ENCODE measurements around the gene PACSIN1. TPM values are rescaled to one million over a fixed set of nuclear protein-coding genes. Genes with fewer than 3 reads are reported as not detected.

PACSIN1 gene
- total and polyA plus RNA-seq, 7 donors: 0.36 to 1.9 (median 0.68) TPM; not detected in 2

DNA sequence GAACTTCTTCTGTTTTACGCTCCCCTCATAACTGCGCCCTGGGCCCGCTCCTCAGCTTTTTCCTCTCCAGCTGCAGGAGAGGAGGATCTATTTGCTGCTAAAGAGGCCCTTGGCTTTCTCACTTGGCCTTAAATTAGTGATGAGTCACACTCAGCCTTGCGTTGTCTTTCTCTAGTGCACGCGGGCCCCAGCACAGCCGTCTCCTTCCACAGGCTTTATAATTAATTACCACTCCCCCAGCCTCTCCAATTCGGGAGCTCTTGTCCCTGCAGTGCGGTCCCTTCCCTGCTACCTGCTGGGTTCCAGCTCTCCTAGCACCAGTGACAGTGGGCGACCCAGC, 25.2 kb downstream of the PACSIN1 start:
- 49 to 71% methylated on average over 10 of the region's 10 CpGs for WGBS, 2 donors
- H3K27ac ChIP-seq: peak overlapping the region in 3 of 4 donors; percentile 6 to 60 (median 57)
- TF ChIP-seq POLR2A (IDR thresholded peaks at IDR 0.05): no peak
- no peaks in the 10 kb centered on the region for H3K9me3 ChIP-seq
- no peaks in the 10 kb centered on the region for H3K27me3 ChIP-seq
- peak overlapping the region in 3 of 4 donors; percentile 5 to 27 (median 21) for H3K4me3 ChIP-seq
- intact Hi-C loops (cut with DNase I): no loop called here
- H3K4me1 ChIP-seq: peaks cover 0 to 10% (median 4%) of the 10 kb centered on the region in 4 donors
- no peak for DNase-seq
- no peaks in the 10 kb centered on the region for H3K36me3 ChIP-seq

DNA sequence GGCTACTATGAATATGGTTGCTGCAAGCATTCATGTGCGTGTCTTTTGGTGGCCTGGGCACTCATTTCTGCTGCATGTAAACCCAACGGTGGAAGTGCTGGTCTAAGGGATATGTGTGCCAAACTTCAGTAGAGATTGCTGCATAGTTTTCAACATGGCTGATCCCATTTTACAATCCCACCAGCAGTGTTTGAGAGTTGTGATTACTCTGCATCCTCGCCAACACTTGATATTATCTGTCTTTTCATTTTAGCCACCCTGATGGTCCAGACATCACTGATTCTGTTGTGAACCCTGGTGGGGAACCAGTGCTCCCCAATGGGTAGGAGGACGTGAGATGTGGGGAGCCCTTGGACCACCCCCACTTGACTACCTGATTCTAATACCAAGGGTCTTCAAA, 27.5 kb downstream of the PACSIN1 start:
- TF ChIP-seq, protein P1, sequence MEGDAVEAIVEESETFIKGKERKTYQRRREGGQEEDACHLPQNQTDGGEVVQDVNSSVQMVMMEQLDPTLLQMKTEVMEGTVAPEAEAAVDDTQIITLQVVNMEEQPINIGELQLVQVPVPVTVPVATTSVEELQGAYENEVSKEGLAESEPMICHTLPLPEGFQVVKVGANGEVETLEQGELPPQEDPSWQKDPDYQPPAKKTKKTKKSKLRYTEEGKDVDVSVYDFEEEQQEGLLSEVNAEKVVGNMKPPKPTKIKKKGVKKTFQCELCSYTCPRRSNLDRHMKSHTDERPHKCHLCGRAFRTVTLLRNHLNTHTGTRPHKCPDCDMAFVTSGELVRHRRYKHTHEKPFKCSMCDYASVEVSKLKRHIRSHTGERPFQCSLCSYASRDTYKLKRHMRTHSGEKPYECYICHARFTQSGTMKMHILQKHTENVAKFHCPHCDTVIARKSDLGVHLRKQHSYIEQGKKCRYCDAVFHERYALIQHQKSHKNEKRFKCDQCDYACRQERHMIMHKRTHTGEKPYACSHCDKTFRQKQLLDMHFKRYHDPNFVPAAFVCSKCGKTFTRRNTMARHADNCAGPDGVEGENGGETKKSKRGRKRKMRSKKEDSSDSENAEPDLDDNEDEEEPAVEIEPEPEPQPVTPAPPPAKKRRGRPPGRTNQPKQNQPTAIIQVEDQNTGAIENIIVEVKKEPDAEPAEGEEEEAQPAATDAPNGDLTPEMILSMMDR (IDR thresholded peaks at IDR 0.05): no peak
- no peak for TF ChIP-seq EP300 (IDR thresholded peaks at IDR 0.05)
- TF ChIP-seq POLR2AphosphoS5 (IDR thresholded peaks at IDR 0.05): no peak
- TF ChIP-seq POLR2A (IDR thresholded peaks at IDR 0.05): no peak
- no peak for DNase-seq
- WGBS, 2 donors: 69 to 79% methylated on average over 4 of the region's 4 CpGs
- intact Hi-C loops (cut with DNase I): no loop called here
- H3K4me3 ChIP-seq: no peak overlapping the region
- peaks cover 0 to 10% (median 4%) of the 10 kb centered on the region in 4 donors for H3K4me1 ChIP-seq
- no peaks in the 10 kb centered on the region for H3K9me3 ChIP-seq
- H3K27ac ChIP-seq: no peak overlapping the region
- no peaks in the 10 kb centered on the region for H3K27me3 ChIP-seq
- no peaks in the 10 kb centered on the region for H3K36me3 ChIP-seq

DNA sequence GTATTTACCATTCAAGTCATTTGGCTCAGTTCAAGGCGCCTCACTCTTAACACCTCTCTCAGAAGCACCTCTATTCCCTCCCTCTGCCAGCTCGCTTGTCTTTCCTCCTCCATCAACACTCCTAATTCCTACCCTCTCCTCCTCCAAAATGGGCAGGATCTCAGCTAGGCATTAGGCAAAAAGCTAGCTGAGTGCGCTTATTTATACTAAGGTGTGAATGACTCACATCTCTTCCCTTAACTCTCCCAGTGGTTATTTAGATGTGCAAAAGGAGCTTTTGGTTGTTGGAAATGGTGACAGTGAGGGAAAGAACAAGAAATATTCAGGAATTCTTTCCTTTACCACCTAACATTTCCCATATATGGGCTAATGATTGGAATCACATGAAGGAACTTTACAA, 29.1 kb downstream of the PACSIN1 start:
- Histone ChIP-seq H3K36me3 (no peaks in the 10 kb centered on the region), H3K27ac (no peak overlapping the region), H3K4me1 (peaks cover 0 to 10% (median 4%) of the 10 kb centered on the region in 4 donors), H3K9me3 (no peaks in the 10 kb centered on the region), H3K27me3 (no peaks in the 10 kb centered on the region), H3K4me3 (no peak overlapping the region)
- TF ChIP-seq EP300 (IDR thresholded peaks at IDR 0.05) (no peak), POLR2AphosphoS5 (IDR thresholded peaks at IDR 0.05) (no peak), POLR2A (IDR thresholded peaks at IDR 0.05) (no peak)
- TF ChIP-seq, protein P1 (IDR thresholded peaks at IDR 0.05): no peak
- WGBS, 2 donors: 92 to 93% methylated on average over 3 of the region's 3 CpGs
- intact Hi-C loops (cut with DNase I): no loop called here
- no peak for DNase-seq

DNA sequence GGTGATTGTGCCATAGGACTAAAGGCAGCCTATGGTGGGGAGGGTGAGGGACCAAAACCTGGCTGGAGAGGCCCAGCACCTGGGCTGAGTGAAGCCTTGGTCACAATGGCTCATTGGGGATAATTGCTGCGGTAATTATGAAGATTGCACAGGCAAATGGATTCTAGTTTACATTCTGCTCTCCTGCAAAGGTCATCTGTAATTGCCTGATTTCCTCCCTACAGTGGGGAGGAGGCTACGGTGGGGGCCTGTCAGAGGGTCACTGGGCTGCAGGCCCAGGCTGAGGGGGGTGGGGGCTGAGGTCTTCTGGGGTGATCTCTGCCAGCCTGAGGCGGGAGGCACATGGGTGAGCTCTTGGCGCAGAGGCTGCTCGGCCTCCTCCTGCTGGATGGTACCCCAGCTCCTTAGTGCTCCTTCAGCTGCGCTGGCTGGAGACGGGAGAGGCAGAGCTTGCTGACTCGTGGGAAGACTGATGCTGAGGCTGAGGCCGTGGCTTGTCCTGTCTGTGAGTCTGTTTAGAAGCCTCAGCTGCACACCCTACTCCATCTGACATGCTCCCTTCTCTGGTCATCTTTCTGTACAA, 30.3 kb downstream of the PACSIN1 start:
- intact Hi-C loops (cut with DNase I): no loop called here
- DNase-seq: no peak

DNA sequence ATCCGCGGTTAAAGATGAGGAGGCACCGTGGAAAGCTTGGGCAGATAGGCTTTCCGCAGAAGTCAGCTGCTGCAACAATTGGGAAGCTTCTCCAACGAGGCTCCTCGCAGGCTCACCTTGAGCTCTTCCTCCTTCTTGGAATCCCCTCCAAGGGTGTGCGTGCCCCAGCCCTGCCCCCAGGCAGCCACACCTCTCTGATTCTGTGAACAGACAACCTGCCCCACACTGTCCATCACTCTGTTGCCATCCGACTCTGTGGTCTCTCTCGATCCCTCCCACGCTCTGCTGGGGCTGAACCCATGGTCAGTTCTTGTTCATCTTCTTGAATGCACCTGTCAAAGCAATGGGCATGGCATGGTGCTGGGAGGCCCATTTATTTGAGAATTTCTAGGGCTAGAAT, 31.5 kb downstream of the PACSIN1 start:
- Histone ChIP-seq H3K27ac (no peak overlapping the region), H3K4me1 (no peaks in the 10 kb centered on the region), H3K36me3 (no peaks in the 10 kb centered on the region), H3K27me3 (no peaks in the 10 kb centered on the region), H3K9me3 (peaks cover 0 to 6% (median under 1%) of the 10 kb centered on the region in 4 donors), H3K4me3 (no peak overlapping the region)
- TF ChIP-seq, protein P1 (IDR thresholded peaks at IDR 0.05): no peak
- TF ChIP-seq EP300 (IDR thresholded peaks at IDR 0.05) (no peak), POLR2AphosphoS5 (IDR thresholded peaks at IDR 0.05) (no peak), POLR2A (IDR thresholded peaks at IDR 0.05) (no peak)
- 79 to 84% methylated on average over 10 of the region's 10 CpGs for WGBS, 2 donors
- DNase-seq: no peak
- intact Hi-C loops (cut with DNase I): no loop called here

More for the DNA sequence above, 30.3 kb downstream of the PACSIN1 start:
- Histone ChIP-seq H3K27ac (no peak overlapping the region), H3K4me3 (no peak overlapping the region), H3K9me3 (peaks cover 0 to 6% (median under 1%) of the 10 kb centered on the region in 4 donors), H3K4me1 (peaks cover 0 to 3% (median 1%) of the 10 kb centered on the region in 4 donors), H3K36me3 (no peaks in the 10 kb centered on the region), H3K27me3 (no peaks in the 10 kb centered on the region)
- WGBS, 2 donors: 67 to 81% methylated on average over 9 of the region's 9 CpGs
- TF ChIP-seq, protein P1 (IDR thresholded peaks at IDR 0.05): no peak
- TF ChIP-seq POLR2A (IDR thresholded peaks at IDR 0.05): no peak
